B cell (primary cell): ENCODE results near the gene LRRC63.

Source experiments
- CTCF ChIP-seq: fragments of 200-600 bp; IDR thresholded peaks from one replicate; pipeline ENCODE4 v1.8.0; 2022; ENCODE audit warnings: antibody characterized with exemption, mild to moderate bottlenecking
- EZH2 ChIP-seq: IDR thresholded peaks from 2 replicates; pipeline ENCODE4 v1.6.1; 2012; ENCODE audit warnings: borderline replicate concordance, low read depth, mild to moderate bottlenecking, moderate library complexity, low read length; ENCODE audit not compliant: insufficient read depth, poor library complexity, severe bottlenecking

- TF ChIP-seq CTCF (no peak), EZH2 (no peak)
Measured at GRCh38 chr13:46182491-46182877, 29.2 kb upstream of the LRRC63 start.
